Hepatocyte (in vitro differentiated cells): ENCODE measurements around the gene NUAK1.

Source experiments
- EZH2 ChIP-seq: fragments of 200-600 bp; sonication (generic); IDR thresholded peaks from 2 replicates; pipeline ENCODE4 v1.6.1; 2016; ENCODE audit warnings: antibody characterized with exemption, mild to moderate bottlenecking, borderline replicate concordance
- EZH2phosphoT487 ChIP-seq: fragments of 200-600 bp; sonication (generic); IDR thresholded peaks from one replicate; pipeline ENCODE4 v1.6.1; 2018; ENCODE audit warnings: antibody characterized with exemption, mild to moderate bottlenecking, low read depth, moderate library complexity; ENCODE audit not compliant: unreplicated experiment, severe bottlenecking
- TF ChIP-seq, protein P1 (sequence below): fragments of 200-600 bp; sonication (generic); IDR thresholded peaks from 2 replicates; pipeline ENCODE4 v1.5.1; 2016; ENCODE audit warnings: antibody characterized with exemption, mild to moderate bottlenecking; ENCODE audit not compliant: poor library complexity

- TF ChIP-seq, protein P1, sequence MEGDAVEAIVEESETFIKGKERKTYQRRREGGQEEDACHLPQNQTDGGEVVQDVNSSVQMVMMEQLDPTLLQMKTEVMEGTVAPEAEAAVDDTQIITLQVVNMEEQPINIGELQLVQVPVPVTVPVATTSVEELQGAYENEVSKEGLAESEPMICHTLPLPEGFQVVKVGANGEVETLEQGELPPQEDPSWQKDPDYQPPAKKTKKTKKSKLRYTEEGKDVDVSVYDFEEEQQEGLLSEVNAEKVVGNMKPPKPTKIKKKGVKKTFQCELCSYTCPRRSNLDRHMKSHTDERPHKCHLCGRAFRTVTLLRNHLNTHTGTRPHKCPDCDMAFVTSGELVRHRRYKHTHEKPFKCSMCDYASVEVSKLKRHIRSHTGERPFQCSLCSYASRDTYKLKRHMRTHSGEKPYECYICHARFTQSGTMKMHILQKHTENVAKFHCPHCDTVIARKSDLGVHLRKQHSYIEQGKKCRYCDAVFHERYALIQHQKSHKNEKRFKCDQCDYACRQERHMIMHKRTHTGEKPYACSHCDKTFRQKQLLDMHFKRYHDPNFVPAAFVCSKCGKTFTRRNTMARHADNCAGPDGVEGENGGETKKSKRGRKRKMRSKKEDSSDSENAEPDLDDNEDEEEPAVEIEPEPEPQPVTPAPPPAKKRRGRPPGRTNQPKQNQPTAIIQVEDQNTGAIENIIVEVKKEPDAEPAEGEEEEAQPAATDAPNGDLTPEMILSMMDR = no peak
- TF ChIP-seq EZH2phosphoT487 = no peak
- TF ChIP-seq EZH2 = no peak
These were observed 84.7 kb downstream of the NUAK1 start for GRCh38 chr12:106054049-106054448.
